HG02588 (cell line): ENCODE measurements around the gene SLC47A2.

Experiments used
- ATAC-seq: cut with Tn5 transposase; IDR thresholded peaks from one replicate; pipeline ENCODE4 v1.9.1; 2021; ENCODE audit warnings: mild to moderate bottlenecking, moderate library complexity; ENCODE audit not compliant: unreplicated experiment

Gene SLC47A2

GRCh38 chr17:19646788-19647696 is 69.3 kb downstream of the SLC47A2 start:
- ATAC-seq = no peak

GRCh38 chr17:19645734-19646201 is 70.6 kb downstream of the SLC47A2 start:
- no peak for ATAC-seq

GRCh38 chr17:19644493-19645210 is 71.7 kb downstream of the SLC47A2 start:
- no peak for ATAC-seq

- no peak for ATAC-seq
Measured at GRCh38 chr17:19642373-19642893, 74.0 kb downstream of the SLC47A2 start.

- ATAC-seq = no peak
Measured at GRCh38 chr17:19641687-19642372, 74.6 kb downstream of the SLC47A2 start.

- ATAC-seq = no peak
Measured at GRCh38 chr17:19631905-19632304, 84.5 kb downstream of the SLC47A2 start.

- ATAC-seq = no peak
Measured at GRCh38 chr17:19630661-19631060, 85.7 kb downstream of the SLC47A2 start.

- no peak for ATAC-seq
Measured at GRCh38 chr17:19630035-19630434, 86.3 kb downstream of the SLC47A2 start.

- no peak for ATAC-seq
Measured at GRCh38 chr17:19629449-19629848, 86.9 kb downstream of the SLC47A2 start.
